Measurements from ENCODE around the gene ARMC9. TPM values are rescaled to one million over a fixed set of nuclear protein-coding genes. Genes with fewer than 3 reads are reported as not detected.

Gene ARMC9
- total RNA-seq, 4 donors from 2014 or later: 11.5 to 59.5 (median 14.4) TPM

GRCh38 chr2:231391981-231392380 is 193.6 kb downstream of the ARMC9 start:
- TF ChIP-seq POLR2AphosphoS5 (IDR thresholded peaks at IDR 0.05): no peak
- no peak for TF ChIP-seq CTCF (IDR thresholded peaks at IDR 0.05)
- Histone ChIP-seq H3K9me3 (no peaks in the 10 kb centered on the region), H3K36me3 (no peaks in the 10 kb centered on the region), H3K4me3 (no peak overlapping the region), H3K4me1 (peaks cover 0 to 31% (median 12%) of the 10 kb centered on the region in 4 donors), H3K27me3 (peaks cover 30% of the 10 kb centered on the region), H3K27ac (no peak overlapping the region)
- intact Hi-C loops (cut with DNase I; ENCODE audit: low total_unique reads): no loop called here
- WGBS, 2 donors (ENCODE audit: low coverage in 1 of 2): 20 to 85% methylated on average over 1 to 7 of the region's 7 CpGs
- no peak for DNase-seq
- in situ Hi-C loops (cut with MboI; ENCODE audit: low pct_ligation_motif_present in 1 of 4, low pct_unique_long_range_greater_than_20kb in 1 of 4, low sequenced_read_pairs in 3 of 4): no loop called here

- DNase-seq: no peak
- intact Hi-C loops (cut with DNase I; ENCODE audit: low total_unique reads) (no loop called here), in situ Hi-C loops (cut with MboI; ENCODE audit: low pct_ligation_motif_present in 1 of 4, low pct_unique_long_range_greater_than_20kb in 1 of 4, low sequenced_read_pairs in 3 of 4) (no loop called here)
- Histone ChIP-seq H3K27me3 (peaks cover 30% of the 10 kb centered on the region), H3K36me3 (no peaks in the 10 kb centered on the region), H3K4me1 (peaks cover 0 to 36% (median 12%) of the 10 kb centered on the region in 4 donors), H3K9me3 (no peaks in the 10 kb centered on the region), H3K4me3 (no peak overlapping the region), H3K27ac (no peak overlapping the region)
- TF ChIP-seq POLR2A (IDR thresholded peaks at IDR 0.05): no peak
- no peak for TF ChIP-seq POLR2AphosphoS5 (IDR thresholded peaks at IDR 0.05)
- TF ChIP-seq EP300 (IDR thresholded peaks at IDR 0.05; ENCODE audit: low read depth): no peak
- no peak for TF ChIP-seq CTCF (IDR thresholded peaks at IDR 0.05)
- 93 to 100% methylated on average over 1 to 14 of the region's 14 CpGs for WGBS, 2 donors (ENCODE audit: low coverage in 1 of 2)
These were observed 194.2 kb downstream of the ARMC9 start for GRCh38 chr2:231392431-231393148.

- peaks cover 30% of the 10 kb centered on the region for H3K27me3 ChIP-seq
- in situ Hi-C loops (cut with MboI; ENCODE audit: low pct_ligation_motif_present in 1 of 4, low pct_unique_long_range_greater_than_20kb in 1 of 4, low sequenced_read_pairs in 3 of 4) (no loop called here), intact Hi-C loops (cut with DNase I; ENCODE audit: low total_unique reads) (no loop called here)
- peaks cover 0 to 32% (median 13%) of the 10 kb centered on the region in 4 donors for H3K4me1 ChIP-seq
- WGBS, 2 donors (ENCODE audit: low coverage in 1 of 2): 84% methylated on average over 14 of the region's 17 CpGs; no CpG with 5 or more reads in 1 of the 2 donors
- H3K27ac ChIP-seq: peak overlapping the region in 1 of 4 donors; percentile 14
- no peaks in the 10 kb centered on the region for H3K9me3 ChIP-seq
- no peak for DNase-seq
- H3K36me3 ChIP-seq: no peaks in the 10 kb centered on the region
- H3K4me3 ChIP-seq: no peak overlapping the region
- TF ChIP-seq EP300 (IDR thresholded peaks at IDR 0.05; ENCODE audit: low read depth): no peak
- no peak for TF ChIP-seq POLR2A (IDR thresholded peaks at IDR 0.05)
- peak in 3 of 5 experiments; percentile 4 to 38 (median 15) for TF ChIP-seq CTCF (IDR thresholded peaks at IDR 0.05)
These were observed 195.0 kb downstream of the ARMC9 start for GRCh38 chr2:231393149-231394131.
